Measurements from ENCODE around the gene EXOSC2. TPM values are rescaled to one million over a fixed set of nuclear protein-coding genes. Genes with fewer than 3 reads are reported as not detected.

EXOSC2 gene
- total and polyA plus RNA-seq, 2 donors (not counting 1 experiment from before 2014, with no cell fraction given), result 22.0 to 29.6 TPM

- no peak overlapping the region for H2AFZ ChIP-seq (ENCODE audit: low read length)
- H3K79me2 ChIP-seq (ENCODE audit: control insufficient read depth, insufficient read depth, low read length), result peaks cover 17% of the 10 kb centered on the region
- no peak for DNase-seq (ENCODE audit: low read depth in 2 of 2)
These were observed 45.5 kb downstream of the EXOSC2 start for GRCh38 chr9:130739081-130739480.

GRCh38 chr9:130740218-130741023 is 46.8 kb downstream of the EXOSC2 start:
- Histone ChIP-seq H3K27me3 (ENCODE audit: control insufficient read depth, insufficient read depth, low read length) (no peaks in the 10 kb centered on the region), H3K4me1 (ENCODE audit: control insufficient read depth, extremely low read depth, insufficient read depth, low read length) (no peaks in the 10 kb centered on the region), H3K27ac (ENCODE audit: insufficient read depth, low read length) (no peak overlapping the region), H3K36me3 (ENCODE audit: control insufficient read depth, insufficient read depth, low read length) (no peaks in the 10 kb centered on the region), H3K4me3 (replicated peaks in 1 of 4; ENCODE audit: control extremely low read depth in 1 of 4, insufficient read depth in 1 of 4, low read depth in 3 of 4, low read length in 4 of 4) (no peak overlapping the region), H3K9me3 (ENCODE audit: control insufficient read depth, insufficient read depth, low read depth, low read length) (no peaks in the 10 kb centered on the region), H3K79me2 (ENCODE audit: control insufficient read depth, insufficient read depth, low read length) (peaks cover 16% of the 10 kb centered on the region), H3K9ac (ENCODE audit: insufficient read depth, low read length) (no peak overlapping the region), H3K4me2 (ENCODE audit: extremely low read depth, insufficient read depth, low read length) (no peak overlapping the region), H4K20me1 (ENCODE audit: control insufficient read depth, extremely low read depth, insufficient read depth, low read length) (no peaks in the 10 kb centered on the region), H2AFZ (ENCODE audit: low read length) (no peak overlapping the region)
- TF ChIP-seq CTCF (conservative IDR thresholded peaks at IDR 0.05 in 1 of 2, IDR thresholded peaks at IDR 0.05 in 1 of 2; ENCODE audit: low read depth in 1 of 2, low read length in 2 of 2) (no peak), EZH2 (IDR thresholded peaks at IDR 0.05; ENCODE audit: low read length, missing control alignments) (no peak)
- DNase-seq (ENCODE audit: low read depth in 2 of 2), result no peak

More at GRCh38 chr9:130739081-130739480, 45.5 kb downstream of the EXOSC2 start:
- no peak overlapping the region for H3K27ac ChIP-seq (ENCODE audit: insufficient read depth, low read length)
- H3K36me3 ChIP-seq (ENCODE audit: control insufficient read depth, insufficient read depth, low read length), result no peaks in the 10 kb centered on the region
- H3K9ac ChIP-seq (ENCODE audit: insufficient read depth, low read length), result no peak overlapping the region
- no peaks in the 10 kb centered on the region for H3K9me3 ChIP-seq (ENCODE audit: control insufficient read depth, insufficient read depth, low read depth, low read length)
- TF ChIP-seq CTCF (conservative IDR thresholded peaks at IDR 0.05 in 1 of 2, IDR thresholded peaks at IDR 0.05 in 1 of 2; ENCODE audit: low read depth in 1 of 2, low read length in 2 of 2), result no peak
- no peak for TF ChIP-seq EZH2 (IDR thresholded peaks at IDR 0.05; ENCODE audit: low read length, missing control alignments)
- H3K4me2 ChIP-seq (ENCODE audit: extremely low read depth, insufficient read depth, low read length), result no peak overlapping the region
- H3K4me1 ChIP-seq (ENCODE audit: control insufficient read depth, extremely low read depth, insufficient read depth, low read length), result no peaks in the 10 kb centered on the region
- no peaks in the 10 kb centered on the region for H3K27me3 ChIP-seq (ENCODE audit: control insufficient read depth, insufficient read depth, low read length)
- H3K4me3 ChIP-seq (replicated peaks in 1 of 4; ENCODE audit: control extremely low read depth in 1 of 4, insufficient read depth in 1 of 4, low read depth in 3 of 4, low read length in 4 of 4), result no peak overlapping the region
- H4K20me1 ChIP-seq (ENCODE audit: control insufficient read depth, extremely low read depth, insufficient read depth, low read length), result no peaks in the 10 kb centered on the region

- Histone ChIP-seq H3K79me2 (ENCODE audit: control insufficient read depth, insufficient read depth, low read length) (peaks cover 12% of the 10 kb centered on the region), H3K4me3 (replicated peaks in 1 of 4; ENCODE audit: control extremely low read depth in 1 of 4, insufficient read depth in 1 of 4, low read depth in 3 of 4, low read length in 4 of 4) (no peak overlapping the region), H4K20me1 (ENCODE audit: control insufficient read depth, extremely low read depth, insufficient read depth, low read length) (no peaks in the 10 kb centered on the region), H3K9me3 (ENCODE audit: control insufficient read depth, insufficient read depth, low read depth, low read length) (no peaks in the 10 kb centered on the region), H3K4me2 (ENCODE audit: extremely low read depth, insufficient read depth, low read length) (no peak overlapping the region), H3K27ac (ENCODE audit: insufficient read depth, low read length) (no peak overlapping the region), H3K27me3 (ENCODE audit: control insufficient read depth, insufficient read depth, low read length) (no peaks in the 10 kb centered on the region), H3K9ac (ENCODE audit: insufficient read depth, low read length) (no peak overlapping the region), H3K4me1 (ENCODE audit: control insufficient read depth, extremely low read depth, insufficient read depth, low read length) (no peaks in the 10 kb centered on the region), H3K36me3 (ENCODE audit: control insufficient read depth, insufficient read depth, low read length) (no peaks in the 10 kb centered on the region), H2AFZ (ENCODE audit: low read length) (no peak overlapping the region)
- DNase-seq (ENCODE audit: low read depth in 2 of 2), result no peak
- TF ChIP-seq CTCF (conservative IDR thresholded peaks at IDR 0.05 in 1 of 2, IDR thresholded peaks at IDR 0.05 in 1 of 2; ENCODE audit: low read depth in 1 of 2, low read length in 2 of 2) (no peak), EZH2 (IDR thresholded peaks at IDR 0.05; ENCODE audit: low read length, missing control alignments) (no peak)
These were observed 47.4 kb downstream of the EXOSC2 start for GRCh38 chr9:130741024-130741305.
